NCI-H1092 treated with DMSO at 0.1 percent for 48 hours (cell line): ENCODE measurements around the gene ANO9.
"Not testable (repeated sequence)": the region's sequence is repeated elsewhere in the genome, so short reads cannot be mapped to it uniquely, and the experiment has no call there.

ENCODE experiments used
- DNase-seq: peaks from one replicate; lab custom pipeline; 2025; lab: John Stamatoyannopoulos, UW

The ANO9 gene

GRCh38 chr11:433641-434040 lies 8.2 kb downstream of the ANO9 start:
- no peak for DNase-seq

- no peak for DNase-seq
These were observed 8.7 kb downstream of the ANO9 start for GRCh38 chr11:433111-433510.

- DNase-seq = no peak
These were observed 9.2 kb downstream of the ANO9 start for GRCh38 chr11:432501-433100.

- DNase-seq = no peak
These were observed 9.9 kb downstream of the ANO9 start for GRCh38 chr11:431921-432320.

GRCh38 chr11:429931-430456 lies 11.8 kb downstream of the ANO9 start:
- no peak for DNase-seq

GRCh38 chr11:429391-429790 lies 12.4 kb downstream of the ANO9 start:
- no peak for DNase-seq

- DNase-seq = no peak
These were observed 13.5 kb downstream of the ANO9 start for GRCh38 chr11:428295-428694.

- DNase-seq = no peak
These were observed 15.0 kb downstream of the ANO9 start for GRCh38 chr11:426851-427250.

- no peak for DNase-seq
These were observed 16.5 kb downstream of the ANO9 start for GRCh38 chr11:425301-425700.

- not testable (repeated sequence) for DNase-seq
These were observed 17.0 kb downstream of the ANO9 start for GRCh38 chr11:424766-425165.

GRCh38 chr11:424232-424631 lies 17.6 kb downstream of the ANO9 start:
- no peak for DNase-seq

GRCh38 chr11:422249-422656 lies 19.6 kb downstream of the ANO9 start:
- no peak for DNase-seq

GRCh38 chr11:420911-421321 lies 20.9 kb downstream of the ANO9 start:
- no peak for DNase-seq

- no peak for DNase-seq
These were observed 21.5 kb downstream of the ANO9 start for GRCh38 chr11:420054-420910.

- DNase-seq = no peak
These were observed 22.4 kb downstream of the ANO9 start for GRCh38 chr11:419248-420005.

- no peak for DNase-seq
These were observed 23.2 kb downstream of the ANO9 start for GRCh38 chr11:418343-419247.

- DNase-seq = no peak
These were observed 24.0 kb downstream of the ANO9 start for GRCh38 chr11:417652-418342.

- no peak for DNase-seq
These were observed 24.8 kb downstream of the ANO9 start for GRCh38 chr11:416757-417621.

GRCh38 chr11:416051-416756 lies 25.6 kb downstream of the ANO9 start:
- no peak for DNase-seq
